ENCODE results near the gene CFAP299. TPM values are rescaled to one million over a fixed set of nuclear protein-coding genes. Genes with fewer than 3 reads are reported as not detected.
"Not testable (repeated sequence)": the region's sequence is repeated elsewhere in the genome, so short reads cannot be mapped to it uniquely, and the experiment has no call there.

The CFAP299 gene
- total RNA-seq, 1 donor from 2014 or later: 0.13 TPM

DNA sequence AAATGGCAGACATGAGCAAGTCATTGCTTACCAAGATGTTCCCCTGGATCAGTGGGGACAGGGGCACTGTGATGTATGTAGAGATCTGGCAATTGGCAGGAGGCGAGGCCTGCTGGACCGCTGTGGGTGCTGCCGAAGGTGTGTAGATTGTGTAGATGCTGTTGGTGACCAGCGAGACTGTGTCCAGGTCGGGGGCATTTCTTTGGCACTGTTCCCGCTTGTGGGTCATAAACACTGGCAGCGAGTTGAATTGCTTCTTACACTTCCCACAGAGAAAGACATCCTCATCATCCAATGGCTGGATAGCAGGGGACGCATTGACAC lies 52.7 kb downstream of the CFAP299 start:
- DNase-seq (ENCODE audit: low read depth, low spot score): no peak

DNA sequence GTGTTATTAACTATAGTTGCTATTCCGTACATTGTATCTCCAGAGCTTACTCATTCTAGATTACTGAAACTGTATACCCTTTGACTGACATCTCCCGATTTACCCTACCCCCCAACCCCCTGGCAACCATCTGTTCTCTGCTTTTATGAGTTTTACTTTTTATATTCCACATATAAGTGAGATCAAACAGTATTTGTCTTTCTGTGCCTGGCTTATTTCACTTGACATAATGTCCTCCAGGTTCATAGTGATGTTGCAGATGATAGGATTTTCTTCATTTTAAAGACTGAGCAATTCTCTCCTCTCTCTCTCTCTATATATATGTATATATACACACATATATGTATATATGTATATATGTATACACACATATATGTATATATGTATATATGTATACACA lies 54.6 kb downstream of the CFAP299 start:
- no peak for DNase-seq (ENCODE audit: low read depth, low spot score)

DNA sequence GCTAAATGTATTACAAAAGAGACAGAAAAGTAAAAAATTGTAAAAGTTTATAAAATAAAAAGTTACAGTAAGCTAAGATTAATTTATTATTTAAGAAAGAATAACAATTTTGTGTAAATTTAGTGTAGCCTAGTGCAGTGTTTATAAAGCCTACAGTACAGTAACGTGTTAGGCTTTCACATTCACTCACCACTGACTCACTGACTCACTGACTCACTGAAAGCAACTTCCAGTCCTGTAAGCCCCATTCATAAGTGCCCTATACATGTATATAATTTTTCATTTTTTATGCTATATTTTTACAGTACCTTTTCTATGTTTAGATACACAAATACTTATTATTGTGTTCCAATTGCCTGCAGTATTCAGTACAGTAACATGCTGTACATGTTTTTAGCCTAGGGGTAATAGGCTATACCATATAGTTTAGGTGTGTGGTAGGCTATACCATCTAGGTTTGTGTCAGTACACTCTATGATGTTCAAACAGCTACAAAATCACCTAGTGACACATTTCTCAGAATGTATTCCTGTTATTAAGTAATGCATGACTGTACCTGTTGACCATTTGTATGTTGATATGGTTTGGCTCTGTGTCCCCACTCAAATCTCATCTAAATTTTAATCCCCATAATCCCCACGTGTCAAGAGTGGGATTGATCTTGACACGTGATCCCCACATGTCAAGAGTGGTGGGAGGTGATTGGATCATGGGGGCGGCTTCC lies 57.9 kb downstream of the CFAP299 start:
- DNase-seq (ENCODE audit: low read depth, low spot score): no peak

DNA sequence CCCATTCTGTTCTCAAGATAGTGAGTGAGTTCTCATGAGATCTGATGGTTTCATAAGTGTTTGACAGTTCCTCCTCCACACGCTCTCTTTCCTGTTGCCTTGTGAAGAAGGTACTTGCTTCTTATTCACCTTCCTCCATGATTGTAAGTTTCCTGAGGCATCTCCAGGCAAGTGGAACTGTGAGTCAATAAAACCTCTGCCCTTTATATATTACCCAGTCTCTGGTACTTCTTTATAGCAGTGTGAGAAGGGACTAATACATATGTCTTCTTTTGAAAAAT lies 58.4 kb downstream of the CFAP299 start:
- DNase-seq (ENCODE audit: low read depth, low spot score): no peak

DNA sequence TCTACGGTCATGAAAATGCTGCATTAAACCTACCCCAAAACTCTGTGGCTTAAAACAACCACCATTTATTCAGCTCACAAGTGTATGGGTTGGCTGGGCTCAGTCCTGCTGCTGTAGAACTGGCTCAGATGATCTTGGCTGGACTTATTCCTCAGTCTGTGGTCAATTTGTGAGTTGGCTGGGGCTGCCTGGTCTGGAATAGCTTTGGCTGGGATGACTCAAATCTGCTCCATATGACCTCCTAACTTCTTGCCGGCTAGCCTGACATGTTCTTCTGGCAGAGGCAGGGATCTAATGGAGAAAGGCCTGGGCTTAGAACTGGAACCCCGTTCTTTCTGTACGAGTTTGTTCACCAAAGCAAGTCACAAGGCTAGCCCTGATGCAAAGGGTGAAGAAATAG lies 71.7 kb downstream of the CFAP299 start:
- DNase-seq (ENCODE audit: low read depth, low spot score): no peak

DNA sequence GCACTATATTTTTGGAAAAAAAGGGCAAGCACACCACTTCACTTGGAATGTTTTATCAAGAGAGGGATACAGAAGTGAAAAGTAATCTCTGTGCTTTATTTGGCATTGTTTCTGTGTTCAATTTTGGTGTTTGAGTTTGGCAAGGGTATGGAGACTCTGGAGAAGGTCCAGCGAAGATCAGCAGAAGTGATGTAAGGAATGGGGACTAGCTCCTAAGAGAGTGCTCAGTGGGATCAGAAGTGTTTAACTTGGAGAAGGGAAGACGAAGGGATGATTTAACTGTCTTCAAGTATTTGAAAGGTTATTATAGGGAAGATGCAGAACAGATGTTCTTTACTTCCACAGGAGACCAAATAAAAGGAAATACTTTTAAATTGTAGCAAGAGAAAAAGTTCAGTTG lies 74.3 kb downstream of the CFAP299 start:
- no peak for DNase-seq (ENCODE audit: low read depth, low spot score)

DNA sequence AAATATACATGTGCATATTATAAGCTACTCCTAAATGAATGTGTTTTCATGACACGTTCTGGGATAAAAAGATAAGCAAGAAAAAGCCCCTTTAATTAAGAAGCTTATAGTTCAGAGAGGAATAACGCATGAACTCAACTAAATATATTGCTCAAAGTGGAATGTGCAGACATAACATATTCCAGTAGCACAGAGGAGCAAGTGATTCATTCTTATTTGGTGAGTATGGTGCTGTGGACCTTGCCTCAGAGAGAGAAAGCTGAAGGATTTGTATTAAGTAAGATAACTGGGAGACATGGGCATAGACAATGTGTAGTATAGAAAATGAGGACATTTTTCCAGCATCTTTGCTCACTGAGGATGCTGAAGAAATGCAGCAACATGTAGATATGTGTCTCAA lies 76.8 kb downstream of the CFAP299 start:
- DNase-seq (ENCODE audit: low read depth, low spot score): no peak

DNA sequence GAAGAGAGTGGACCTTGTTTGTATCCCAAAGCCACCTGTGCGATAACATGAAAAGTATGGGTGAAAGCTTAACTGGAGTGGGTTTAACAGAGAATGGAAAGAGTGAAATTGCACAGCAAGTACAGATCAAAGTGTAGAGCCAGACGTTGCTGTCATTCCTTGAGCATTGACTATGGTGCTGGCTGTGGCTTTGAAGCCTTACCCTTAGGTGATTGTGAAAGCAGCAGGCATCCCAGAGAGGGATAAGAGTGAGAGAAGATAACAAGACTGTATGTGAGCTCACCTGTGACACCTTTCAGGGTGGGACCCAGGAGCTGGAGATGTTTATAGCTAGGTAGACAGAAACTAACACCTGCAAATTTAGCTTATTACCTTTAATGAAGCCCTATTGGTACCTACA lies 77.6 kb downstream of the CFAP299 start:
- DNase-seq (ENCODE audit: low read depth, low spot score): no peak

DNA sequence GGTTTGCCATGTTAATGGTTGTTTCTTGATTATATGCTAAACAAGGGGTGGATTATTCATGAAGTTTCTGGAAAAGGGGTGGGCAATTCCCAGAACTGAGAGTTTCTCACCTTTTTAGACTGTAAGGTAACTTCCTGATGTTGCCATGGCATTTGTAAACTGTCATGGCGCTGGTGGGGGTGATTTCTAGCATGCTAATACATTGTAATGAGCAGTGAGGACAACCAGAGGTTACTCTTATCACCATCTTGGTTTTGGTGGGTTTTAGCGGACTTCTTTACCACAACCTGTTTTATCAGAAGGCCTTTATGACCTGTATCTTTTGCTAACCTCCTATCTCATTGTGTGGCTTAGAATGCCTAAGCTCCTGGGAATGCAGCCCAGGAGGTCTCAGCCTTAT lies 81.5 kb downstream of the CFAP299 start:
- no peak for DNase-seq (ENCODE audit: low read depth, low spot score)

DNA sequence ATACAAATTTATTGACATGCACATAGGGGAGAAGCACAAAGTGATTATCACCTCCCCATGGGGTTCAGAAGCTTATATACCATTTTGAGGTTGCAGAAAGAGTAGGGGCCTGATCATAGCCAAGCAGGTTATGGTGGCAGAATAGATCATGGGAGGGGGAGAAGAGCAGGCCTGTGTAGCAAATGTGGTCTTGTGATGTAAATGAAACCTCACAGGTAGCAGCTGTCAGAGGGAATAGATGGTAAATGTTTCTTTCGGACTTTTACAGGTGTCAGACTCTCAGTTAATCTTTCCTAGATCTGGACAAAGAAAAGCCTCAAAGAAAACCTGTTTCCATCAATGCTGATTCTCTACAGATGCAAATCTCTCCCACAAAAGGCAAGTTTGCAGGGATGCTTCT lies 84.4 kb downstream of the CFAP299 start:
- DNase-seq (ENCODE audit: low read depth, low spot score): no peak

DNA sequence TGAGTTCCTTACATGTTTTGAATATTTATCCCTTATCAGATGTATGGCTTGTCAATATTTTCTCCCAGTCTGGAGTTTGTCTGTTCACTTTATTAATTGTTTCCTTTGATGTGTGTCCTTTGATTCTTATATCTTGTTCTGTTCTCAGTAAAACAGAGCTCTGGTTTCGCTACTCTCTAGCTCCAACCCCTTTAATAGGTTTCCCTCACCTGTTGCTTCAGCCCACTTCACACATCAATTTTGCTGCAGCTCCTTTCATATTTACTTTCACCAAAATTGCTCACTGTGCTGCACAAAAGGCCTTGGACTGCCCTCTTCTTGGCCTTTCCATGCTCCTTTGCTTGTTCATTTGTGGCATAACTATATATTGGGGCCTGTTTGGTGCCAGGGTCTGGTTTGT lies 85.1 kb downstream of the CFAP299 start:
- no peak for DNase-seq (ENCODE audit: low read depth, low spot score)

DNA sequence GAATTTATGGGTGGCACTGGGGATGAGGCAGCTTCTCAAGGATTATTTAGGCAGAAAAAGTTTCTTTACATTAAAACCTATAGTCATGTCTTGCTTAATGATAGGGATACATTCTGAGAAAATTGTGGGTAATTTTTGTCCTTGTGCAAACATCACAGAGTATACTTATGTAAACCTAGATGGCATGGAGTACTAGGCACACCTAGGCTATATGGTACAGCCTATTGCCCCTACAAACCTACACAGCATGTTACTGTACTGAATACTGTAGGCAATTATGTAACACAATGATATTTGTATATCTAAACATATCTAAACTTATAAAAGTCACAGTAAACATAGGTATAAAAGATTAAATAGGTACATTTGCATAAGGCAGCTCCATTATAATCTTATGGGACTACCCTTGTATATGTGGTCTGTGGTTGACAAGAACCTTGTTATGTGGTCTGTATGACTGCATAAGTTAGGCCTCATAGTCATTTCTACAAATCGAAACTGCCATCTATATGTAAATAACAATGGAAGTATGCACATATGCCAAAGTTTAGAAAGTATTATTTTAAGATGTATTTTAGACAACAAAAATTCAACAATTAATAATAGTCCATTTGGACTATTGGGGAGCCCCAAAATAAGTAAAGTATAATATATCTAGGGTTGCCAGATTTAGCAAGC lies 87.3 kb downstream of the CFAP299 start:
- no peak for DNase-seq (ENCODE audit: low read depth, low spot score)

DNA sequence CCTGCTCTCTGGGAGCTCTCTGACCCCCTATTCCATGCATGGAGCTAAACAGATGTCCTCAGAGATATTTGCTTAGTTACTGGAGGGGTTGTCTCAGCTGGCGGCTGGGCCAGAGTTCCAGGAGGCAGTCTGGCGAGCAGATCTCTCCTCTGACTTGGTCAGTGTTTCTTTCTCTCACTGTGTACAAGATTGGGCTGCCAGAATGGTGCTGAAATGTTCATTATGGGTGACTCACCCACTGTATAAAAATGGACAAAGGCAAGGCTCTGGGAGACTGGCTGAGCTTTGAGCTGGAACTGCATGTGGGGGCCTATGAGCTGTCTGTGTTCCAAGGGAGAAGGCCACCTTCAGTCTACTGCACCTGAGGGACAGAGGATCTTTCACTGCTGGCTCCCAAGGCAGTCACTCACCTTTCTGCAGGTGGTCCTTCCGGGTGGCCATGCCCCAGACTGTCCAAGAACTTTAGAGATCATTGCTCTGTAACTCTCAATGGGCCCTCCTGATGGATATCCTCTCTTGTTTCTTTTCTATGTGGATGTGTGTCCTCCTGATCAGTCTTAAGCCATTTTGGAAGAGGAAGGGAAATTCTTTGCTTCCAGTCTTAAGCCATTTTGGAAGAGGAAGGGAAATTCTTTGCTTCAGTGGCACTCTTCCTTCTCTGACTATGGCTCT lies 88.2 kb downstream of the CFAP299 start:
- no peak for DNase-seq (ENCODE audit: low read depth, low spot score)

DNA sequence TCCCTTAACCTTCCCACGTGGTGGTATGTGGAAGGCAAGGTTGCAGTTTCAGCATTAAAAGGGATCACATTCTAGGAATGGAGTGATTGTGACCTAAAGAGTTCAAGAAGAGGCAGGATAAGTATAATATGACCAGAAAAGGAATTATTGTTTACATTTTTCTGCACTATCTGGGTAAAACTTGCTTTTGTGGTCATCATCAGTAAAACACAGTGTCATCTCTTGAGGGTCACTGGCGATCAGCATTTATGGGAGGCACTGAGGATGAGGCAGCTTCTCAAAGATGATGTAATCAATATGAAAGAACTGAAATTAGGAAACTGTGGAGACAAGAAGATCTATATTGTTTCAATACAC lies 88.7 kb downstream of the CFAP299 start:
- DNase-seq (ENCODE audit: low read depth, low spot score): no peak

DNA sequence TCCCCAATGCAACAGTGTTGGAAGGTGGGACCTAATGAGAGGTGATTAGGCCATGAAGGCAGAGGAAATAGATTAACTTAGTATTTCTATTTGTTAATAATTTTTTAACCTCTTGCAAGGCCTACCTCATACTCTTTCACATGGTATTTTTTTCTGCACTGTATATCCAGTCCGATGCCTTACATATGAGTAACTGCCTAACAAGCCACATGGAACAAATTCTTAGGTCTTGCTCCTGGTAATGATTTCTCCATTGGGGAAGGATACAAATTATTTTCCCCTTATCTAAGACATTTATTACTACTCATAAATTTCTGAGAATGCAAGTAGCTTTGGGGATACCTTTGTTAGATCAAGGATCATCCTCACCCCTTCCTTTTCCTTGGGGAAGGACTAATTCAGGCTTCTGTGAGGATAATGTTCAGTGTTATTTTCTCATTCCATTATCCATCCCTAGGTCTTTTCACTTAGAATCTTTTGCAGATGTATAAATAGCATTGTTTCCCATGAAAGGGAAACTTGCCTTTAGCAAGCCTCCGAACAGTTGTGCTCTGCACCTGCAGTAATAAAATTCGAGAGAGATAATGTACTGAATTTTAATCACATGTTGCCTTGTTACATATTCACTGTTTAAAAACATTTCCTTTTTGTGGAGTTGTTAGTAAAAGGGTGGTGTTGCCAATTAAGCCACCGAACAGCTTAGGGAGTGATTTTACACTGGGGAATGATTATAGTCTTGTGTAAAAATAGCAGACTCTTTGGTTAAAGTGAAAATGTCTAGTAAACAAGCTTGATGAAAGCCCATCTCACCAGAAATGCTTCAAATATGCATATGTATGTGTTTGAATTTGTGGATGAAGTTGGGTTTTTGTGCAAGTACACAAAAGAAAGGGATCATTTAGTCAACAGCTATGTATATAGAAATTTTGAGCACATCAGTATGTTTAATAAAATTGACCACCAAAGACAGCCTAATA lies 89.9 kb downstream of the CFAP299 start:
- no peak for DNase-seq (ENCODE audit: low read depth, low spot score)

DNA sequence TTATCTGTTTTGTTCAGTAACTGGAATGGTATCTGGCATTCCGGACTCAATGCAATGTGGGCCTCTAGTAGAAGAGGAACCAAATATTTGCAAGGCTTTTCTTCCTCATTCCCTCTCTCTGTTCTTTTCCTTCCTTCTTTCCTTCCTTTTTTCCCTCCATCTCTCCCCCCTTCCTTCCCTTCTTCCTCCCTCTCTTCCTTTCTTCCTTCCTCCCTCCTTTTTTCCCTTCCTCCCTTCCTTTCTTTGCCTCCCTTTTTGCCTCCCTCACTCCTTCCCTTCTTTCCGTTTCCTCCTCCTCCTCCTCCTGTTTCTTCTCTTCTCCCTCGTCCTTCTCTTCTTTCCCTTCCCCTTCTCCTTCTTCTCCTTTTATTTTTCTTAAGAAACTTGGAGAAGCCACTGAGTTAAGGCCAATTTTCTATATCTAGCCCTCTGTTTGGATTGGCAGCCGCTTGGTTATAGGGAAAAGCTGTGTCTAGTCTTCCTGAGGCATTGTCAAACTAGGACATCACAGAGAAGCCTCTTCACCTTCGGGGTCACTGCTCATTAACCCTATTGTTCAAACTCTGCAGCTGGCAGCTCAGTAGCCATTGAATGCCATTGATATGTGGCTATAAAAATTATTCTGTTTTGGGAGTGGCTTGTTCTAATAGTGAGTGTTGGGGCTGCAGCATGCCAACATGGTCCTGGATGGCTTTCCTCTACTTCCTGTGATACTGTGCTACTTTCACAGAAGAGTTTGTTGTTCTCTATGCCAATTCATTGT lies 95.9 kb downstream of the CFAP299 start:
- DNase-seq (ENCODE audit: low read depth, low spot score): no peak

DNA sequence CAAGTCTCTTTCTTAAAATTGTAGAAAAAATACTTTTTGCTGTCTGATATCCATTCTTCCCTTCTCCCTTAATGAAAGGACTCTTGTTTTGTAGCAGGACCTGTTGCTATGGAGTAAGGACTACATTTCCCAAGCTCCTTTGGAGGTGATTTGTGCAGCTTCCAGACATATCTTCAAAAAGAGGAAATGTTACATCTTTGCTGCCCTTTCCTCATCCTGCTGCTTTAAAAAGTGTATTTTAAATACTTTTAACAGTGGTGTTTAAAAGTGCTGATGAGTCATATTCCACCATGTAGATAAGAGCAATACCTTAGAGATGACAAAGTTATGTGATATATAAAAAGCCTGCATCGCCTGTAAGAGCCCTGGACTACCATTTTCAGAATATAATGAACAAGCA lies 98.7 kb downstream of the CFAP299 start:
- DNase-seq (ENCODE audit: low read depth, low spot score): no peak

DNA sequence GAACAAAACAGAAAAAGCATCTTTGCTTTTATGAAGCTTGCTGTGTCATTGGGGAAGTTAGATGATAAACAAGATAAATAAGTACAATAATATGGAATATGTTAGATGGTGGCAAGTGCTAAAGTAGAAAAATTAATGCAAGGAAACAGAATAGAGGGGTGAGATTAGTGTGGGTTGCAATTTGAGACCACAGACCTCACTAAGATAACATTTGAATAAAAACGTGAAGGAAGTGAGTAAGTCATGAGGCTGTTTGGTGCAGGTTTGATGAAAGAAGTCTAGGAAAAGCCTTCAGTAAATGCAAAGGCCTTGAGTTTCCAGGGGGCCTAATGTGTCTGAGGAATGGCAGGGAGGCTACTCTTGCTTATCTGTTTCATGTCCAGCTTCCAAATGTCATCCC lies 102.5 kb downstream of the CFAP299 start:
- DNase-seq (ENCODE audit: low read depth, low spot score): no peak

DNA sequence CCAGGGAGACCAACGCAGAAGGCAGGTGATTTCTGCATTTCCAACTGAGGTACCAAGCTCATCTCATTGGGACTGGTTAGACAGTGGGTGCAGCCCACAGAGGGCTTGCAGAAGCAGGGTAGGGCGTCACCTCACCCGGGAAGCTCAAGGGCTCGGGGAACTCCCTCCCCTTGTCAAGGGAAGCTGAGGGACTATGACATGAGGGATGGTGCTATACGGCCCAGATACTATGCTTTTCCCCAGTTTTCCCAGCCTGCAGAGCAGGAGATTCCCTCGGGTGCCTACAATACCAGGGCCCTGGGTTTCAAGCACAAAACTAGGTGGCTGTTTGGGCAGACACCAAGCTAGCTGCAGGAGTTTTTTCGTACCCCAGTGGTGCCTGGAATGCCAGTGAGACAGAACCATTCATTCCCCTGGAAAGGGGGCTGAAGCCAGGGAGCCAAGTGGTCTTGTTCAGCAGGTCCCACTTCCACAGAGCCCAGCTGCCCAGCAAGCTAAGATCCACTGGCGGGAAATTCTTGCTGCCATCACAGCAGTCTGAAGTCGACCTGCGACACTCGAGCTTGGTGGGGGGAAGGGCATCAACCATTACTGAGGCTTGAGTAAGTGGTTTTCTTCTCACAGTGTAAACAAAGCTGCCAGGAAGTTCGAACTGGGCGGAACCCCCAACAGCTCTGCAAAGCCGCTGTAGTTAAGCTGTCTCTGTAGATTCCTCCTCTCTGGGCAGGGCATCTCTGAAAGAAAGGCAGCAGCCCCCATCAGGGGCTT lies 103.9 kb downstream of the CFAP299 start:
- not testable (repeated sequence) for DNase-seq (ENCODE audit: low read depth, low spot score)

DNA sequence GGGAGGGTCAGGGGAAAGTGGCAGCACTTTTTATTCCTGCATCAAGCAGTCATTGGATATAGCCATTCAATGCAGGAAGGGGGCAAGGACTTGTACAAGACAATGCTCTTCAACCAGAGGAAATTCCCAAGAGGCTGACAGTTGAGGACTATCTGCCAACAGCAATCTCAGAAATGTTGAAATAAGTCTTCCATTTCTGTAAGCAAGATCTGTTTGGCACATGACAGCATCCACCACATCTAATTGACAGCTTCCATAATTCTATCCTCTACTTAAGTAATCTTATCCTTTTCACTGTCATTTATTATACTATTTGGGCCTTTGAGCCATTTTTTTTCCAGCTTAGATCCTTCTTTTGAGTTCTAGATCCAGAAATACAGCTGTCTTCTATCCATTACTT lies 110.7 kb downstream of the CFAP299 start:
- no peak for DNase-seq (ENCODE audit: low read depth, low spot score)

DNA sequence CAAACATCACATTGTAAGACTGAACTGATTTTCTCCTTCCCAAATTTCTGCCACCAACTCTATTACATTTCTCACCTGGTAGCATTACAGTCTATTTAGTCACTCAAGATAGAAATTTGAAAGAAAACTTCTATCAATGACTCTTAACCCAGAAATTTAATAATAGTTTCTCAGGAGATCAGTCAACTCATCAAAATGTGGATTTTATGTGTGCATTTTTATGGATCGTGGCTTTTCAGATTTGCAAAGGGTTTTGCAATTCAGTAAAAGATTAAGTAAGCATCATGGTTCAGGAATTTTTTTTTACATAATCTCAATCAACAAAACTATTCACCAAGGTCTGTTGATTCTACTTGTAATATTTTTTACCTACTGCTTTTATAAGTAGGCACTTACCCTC lies 111.1 kb downstream of the CFAP299 start:
- DNase-seq (ENCODE audit: low read depth, low spot score): no peak
